Measurements from ENCODE around the gene AMPD3.

GRCh38 chr11:10502065-10502680, 47.1 kb downstream of the AMPD3 start:
- no peak for TF ChIP-seq CTCF (IDR thresholded peaks at IDR 0.05)
- TF ChIP-seq POLR2A (IDR thresholded peaks at IDR 0.05) = no peak
